ENCODE data around the gene KCNH2.

- TF ChIP-seq CTCF (IDR thresholded peaks at IDR 0.05) (no peak), POLR2A (IDR thresholded peaks at IDR 0.05) (no peak)
These were observed 60.2 kb downstream of the KCNH2 start for GRCh38 chr7:150917969-150918368.

Measured in body of pancreas (tissue), 4 donors.